Measurements from ENCODE around the gene BLOC1S3.

BLOC1S3 gene

GRCh38 chr19:45162608-45163143, 15.9 kb upstream of the BLOC1S3 start:
- Mint-ChIP-seq H3K4me1 (ENCODE audit: low read depth) (peaks cover 13% of the 10 kb centered on the region), H3K36me3 (ENCODE audit: low read depth) (no peaks in the 10 kb centered on the region), H3K27ac (no peak overlapping the region), H3K9me3 (no peaks in the 10 kb centered on the region), H3K4me3 (no peak overlapping the region), H3K27me3 (ENCODE audit: low read depth) (peaks cover 16% of the 10 kb centered on the region)

- Mint-ChIP-seq H3K27me3 (ENCODE audit: low read depth) (peaks cover 11% of the 10 kb centered on the region), H3K4me1 (ENCODE audit: low read depth) (peaks cover 13% of the 10 kb centered on the region), H3K27ac (no peak overlapping the region), H3K9me3 (no peaks in the 10 kb centered on the region), H3K36me3 (ENCODE audit: low read depth) (no peaks in the 10 kb centered on the region), H3K4me3 (no peak overlapping the region)
These were observed 15.4 kb upstream of the BLOC1S3 start for GRCh38 chr19:45163156-45163555.

- Mint-ChIP-seq H3K27me3 (ENCODE audit: low read depth) (peaks cover 7% of the 10 kb centered on the region), H3K4me1 (ENCODE audit: low read depth) (peaks cover 14% of the 10 kb centered on the region), H3K27ac (no peak overlapping the region), H3K9me3 (no peaks in the 10 kb centered on the region), H3K4me3 (no peak overlapping the region), H3K36me3 (ENCODE audit: low read depth) (no peaks in the 10 kb centered on the region)
These were observed 14.7 kb upstream of the BLOC1S3 start for GRCh38 chr19:45163751-45164460.

- Mint-ChIP-seq H3K4me3 (no peak overlapping the region), H3K4me1 (ENCODE audit: low read depth) (peaks cover 15% of the 10 kb centered on the region), H3K27me3 (ENCODE audit: low read depth) (peaks cover 7% of the 10 kb centered on the region), H3K27ac (no peak overlapping the region), H3K36me3 (ENCODE audit: low read depth) (no peaks in the 10 kb centered on the region), H3K9me3 (no peaks in the 10 kb centered on the region)
These were observed 13.8 kb upstream of the BLOC1S3 start for GRCh38 chr19:45164577-45165335.

- Mint-ChIP-seq H3K27me3 (ENCODE audit: low read depth) (no peaks in the 10 kb centered on the region), H3K36me3 (ENCODE audit: low read depth) (no peaks in the 10 kb centered on the region), H3K4me3 (no peak overlapping the region), H3K9me3 (no peaks in the 10 kb centered on the region), H3K27ac (no peak overlapping the region), H3K4me1 (ENCODE audit: low read depth) (peaks cover 27% of the 10 kb centered on the region)
These were observed 11.8 kb upstream of the BLOC1S3 start for GRCh38 chr19:45166723-45167252.

- Mint-ChIP-seq H3K27me3 (ENCODE audit: low read depth) (no peaks in the 10 kb centered on the region), H3K4me1 (ENCODE audit: low read depth) (peaks cover 35% of the 10 kb centered on the region), H3K36me3 (ENCODE audit: low read depth) (no peaks in the 10 kb centered on the region), H3K4me3 (no peak overlapping the region), H3K9me3 (no peaks in the 10 kb centered on the region), H3K27ac (peak overlapping the region; percentile 15)
These were observed 9.7 kb upstream of the BLOC1S3 start for GRCh38 chr19:45168767-45169351.

- H3K4me3 Mint-ChIP-seq: no peak overlapping the region
- no peak overlapping the region for H3K27ac Mint-ChIP-seq
- no peaks in the 10 kb centered on the region for H3K9me3 Mint-ChIP-seq
- no peaks in the 10 kb centered on the region for H3K27me3 Mint-ChIP-seq (ENCODE audit: low read depth)
- peaks cover 32% of the 10 kb centered on the region for H3K4me1 Mint-ChIP-seq (ENCODE audit: low read depth)
- H3K36me3 Mint-ChIP-seq (ENCODE audit: low read depth): no peaks in the 10 kb centered on the region
These were observed 9.0 kb upstream of the BLOC1S3 start for GRCh38 chr19:45169602-45170001.

- no peak overlapping the region for H3K4me3 Mint-ChIP-seq
These were observed 8.2 kb upstream of the BLOC1S3 start for GRCh38 chr19:45170146-45171106.

GRCh38 chr19:45171211-45171623, 7.4 kb upstream of the BLOC1S3 start:
- Mint-ChIP-seq H3K4me1 (ENCODE audit: low read depth) (peaks cover 32% of the 10 kb centered on the region), H3K4me3 (peak overlapping the region; percentile 80), H3K27ac (peak overlapping the region; percentile 95), H3K36me3 (ENCODE audit: low read depth) (no peaks in the 10 kb centered on the region), H3K27me3 (ENCODE audit: low read depth) (no peaks in the 10 kb centered on the region), H3K9me3 (no peaks in the 10 kb centered on the region)

More at GRCh38 chr19:45170146-45171106, 8.2 kb upstream of the BLOC1S3 start:
- no peaks in the 10 kb centered on the region for H3K27me3 Mint-ChIP-seq (ENCODE audit: low read depth)
- no peaks in the 10 kb centered on the region for H3K9me3 Mint-ChIP-seq
- H3K36me3 Mint-ChIP-seq (ENCODE audit: low read depth): no peaks in the 10 kb centered on the region
- H3K4me1 Mint-ChIP-seq (ENCODE audit: low read depth): peaks cover 33% of the 10 kb centered on the region
- H3K27ac Mint-ChIP-seq: peak overlapping the region; percentile 95

- peaks cover 31% of the 10 kb centered on the region for H3K4me1 Mint-ChIP-seq (ENCODE audit: low read depth)
- peak overlapping the region; percentile 17 for H3K4me3 Mint-ChIP-seq
- no peaks in the 10 kb centered on the region for H3K27me3 Mint-ChIP-seq (ENCODE audit: low read depth)
- no peaks in the 10 kb centered on the region for H3K36me3 Mint-ChIP-seq (ENCODE audit: low read depth)
- peak overlapping the region; percentile 36 for H3K27ac Mint-ChIP-seq
- no peaks in the 10 kb centered on the region for H3K9me3 Mint-ChIP-seq
These were observed 6.4 kb upstream of the BLOC1S3 start for GRCh38 chr19:45172173-45172572.

GRCh38 chr19:45172611-45173208, 5.9 kb upstream of the BLOC1S3 start:
- Mint-ChIP-seq H3K4me3 (no peak overlapping the region), H3K4me1 (ENCODE audit: low read depth) (peaks cover 33% of the 10 kb centered on the region), H3K9me3 (no peaks in the 10 kb centered on the region), H3K27me3 (ENCODE audit: low read depth) (no peaks in the 10 kb centered on the region), H3K27ac (no peak overlapping the region), H3K36me3 (ENCODE audit: low read depth) (no peaks in the 10 kb centered on the region)

GRCh38 chr19:45173816-45174215, 4.8 kb upstream of the BLOC1S3 start:
- Mint-ChIP-seq H3K36me3 (ENCODE audit: low read depth) (peaks cover 1% of the 10 kb centered on the region), H3K4me1 (ENCODE audit: low read depth) (peaks cover 35% of the 10 kb centered on the region), H3K27me3 (ENCODE audit: low read depth) (no peaks in the 10 kb centered on the region), H3K27ac (peak overlapping the region; percentile 59), H3K4me3 (no peak overlapping the region), H3K9me3 (no peaks in the 10 kb centered on the region)

GRCh38 chr19:45175515-45176345, 2.9 kb upstream of the BLOC1S3 start:
- Mint-ChIP-seq H3K4me1 (ENCODE audit: low read depth) (peaks cover 38% of the 10 kb centered on the region), H3K27me3 (ENCODE audit: low read depth) (no peaks in the 10 kb centered on the region), H3K27ac (peak overlapping the region; percentile 1), H3K9me3 (no peaks in the 10 kb centered on the region), H3K4me3 (peak overlapping the region; percentile 24), H3K36me3 (ENCODE audit: low read depth) (peaks cover 1% of the 10 kb centered on the region)
